Cardiac muscle cell (in vitro differentiated cells and primary cell): ENCODE data around the gene IGF2BP1. TPM values are rescaled to one million over a fixed set of nuclear protein-coding genes. Genes with fewer than 3 reads are reported as not detected.
A peak's percentile ranks its signal among the peaks of the same experiment; 100 is the strongest.
"Not testable (repeated sequence)": the region's sequence is repeated elsewhere in the genome, so short reads cannot be mapped to it uniquely, and the experiment has no call there.

ENCODE experiments used
- DNase-seq, 2 donors: peaks; one replicate each; pipeline versions ENCODE4 v3.0.0 to v3.0.0-alpha.2; 2010 to 2017; ENCODE audit warnings: low read depth in 1 of 2, low spot score in 1 of 2
- H3K27ac ChIP-seq: fragments of 200-600 bp; sonication (generic); 2 replicates; pipeline ENCODE4 v1.5.1; 2016
- H3K27me3 ChIP-seq: fragments of 200-600 bp; sonication (generic); 2 replicates; pipeline ENCODE4 v1.6.0; 2016; ENCODE audit warnings: control low read depth
- H3K36me3 ChIP-seq: fragments of 200-600 bp; sonication (generic); 2 replicates; pipeline ENCODE4 v1.5.1; 2016; ENCODE audit warnings: control low read depth
- H3K4me1 ChIP-seq: fragments of 200-600 bp; sonication (generic); 2 replicates; pipeline ENCODE4 v1.8.1; 2017; ENCODE audit warnings: low read depth, mild to moderate bottlenecking, mixed run types
- H3K4me3 ChIP-seq: fragments of 200-600 bp; sonication (generic); 2 replicates; pipeline ENCODE4 v1.5.1; 2016; ENCODE audit warnings: mild to moderate bottlenecking
- H3K9me3 ChIP-seq: fragments of 200-600 bp; sonication (generic); 2 replicates; pipeline ENCODE4 v1.5.1; 2017; ENCODE audit warnings: low read depth, mild to moderate bottlenecking, control low read depth
- polyA plus RNA-seq: library from polyadenylated mRNA; unstranded; fragments of >200 nt; fragmentation: Nextera tagmentation; extraction: Ambion mirVana; gene quantifications from 2 replicates; pipeline ENCODE4 v1.2.1, GENCODE V29; 2016
- total RNA-seq: library from RNA; depleted of rRNA; stranded (reverse); fragments of >200 nt; gene quantifications from 2 replicates; pipeline ENCODE4 v1.2.3, GENCODE V29; 2016
- TF ChIP-seq, protein P1 (sequence below): IDR thresholded peaks from 2 replicates; pipeline ENCODE4 v1.5.1; 2012; ENCODE audit warnings: low read depth, mild to moderate bottlenecking, low read length

Gene IGF2BP1
- total and polyA plus RNA-seq, 2 experiments from 2014 or later, result 18.7 to 74.0 TPM

GRCh38 chr17:49022391-49022941 lies 25.3 kb downstream of the IGF2BP1 start:
- no peaks in the 10 kb centered on the region for H3K27me3 ChIP-seq
- peaks cover 48% of the 10 kb centered on the region for H3K4me1 ChIP-seq
- H3K36me3 ChIP-seq, result peaks cover 7% of the 10 kb centered on the region
- peak overlapping the region; percentile 98 for H3K27ac ChIP-seq
- TF ChIP-seq, protein P1, sequence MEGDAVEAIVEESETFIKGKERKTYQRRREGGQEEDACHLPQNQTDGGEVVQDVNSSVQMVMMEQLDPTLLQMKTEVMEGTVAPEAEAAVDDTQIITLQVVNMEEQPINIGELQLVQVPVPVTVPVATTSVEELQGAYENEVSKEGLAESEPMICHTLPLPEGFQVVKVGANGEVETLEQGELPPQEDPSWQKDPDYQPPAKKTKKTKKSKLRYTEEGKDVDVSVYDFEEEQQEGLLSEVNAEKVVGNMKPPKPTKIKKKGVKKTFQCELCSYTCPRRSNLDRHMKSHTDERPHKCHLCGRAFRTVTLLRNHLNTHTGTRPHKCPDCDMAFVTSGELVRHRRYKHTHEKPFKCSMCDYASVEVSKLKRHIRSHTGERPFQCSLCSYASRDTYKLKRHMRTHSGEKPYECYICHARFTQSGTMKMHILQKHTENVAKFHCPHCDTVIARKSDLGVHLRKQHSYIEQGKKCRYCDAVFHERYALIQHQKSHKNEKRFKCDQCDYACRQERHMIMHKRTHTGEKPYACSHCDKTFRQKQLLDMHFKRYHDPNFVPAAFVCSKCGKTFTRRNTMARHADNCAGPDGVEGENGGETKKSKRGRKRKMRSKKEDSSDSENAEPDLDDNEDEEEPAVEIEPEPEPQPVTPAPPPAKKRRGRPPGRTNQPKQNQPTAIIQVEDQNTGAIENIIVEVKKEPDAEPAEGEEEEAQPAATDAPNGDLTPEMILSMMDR, result no peak
- no peak overlapping the region for H3K4me3 ChIP-seq
- peak; percentile 84 to 89 for DNase-seq
- H3K9me3 ChIP-seq, result no peaks in the 10 kb centered on the region

DNA sequence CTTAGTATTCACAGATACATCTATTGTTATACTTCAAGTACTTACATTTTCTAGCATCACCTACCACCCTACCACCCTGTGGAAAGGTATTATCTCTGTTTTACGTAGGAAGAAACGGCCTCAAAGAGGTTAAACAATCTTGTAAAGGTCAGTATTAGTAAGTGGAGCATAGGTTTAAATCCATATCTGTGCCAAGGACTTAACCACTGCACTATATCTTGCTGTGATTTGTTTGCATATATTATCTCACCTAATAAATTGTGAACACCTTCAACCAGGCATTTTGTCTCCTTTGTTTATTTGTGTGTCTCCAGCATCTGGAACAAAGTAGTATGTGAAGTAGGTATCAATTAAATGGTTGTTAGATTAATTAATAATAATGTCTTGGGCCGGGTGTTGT lies 27.3 kb downstream of the IGF2BP1 start:
- Histone ChIP-seq H3K27ac (peak overlapping the region; percentile 75), H3K36me3 (peaks cover 17% of the 10 kb centered on the region), H3K4me3 (no peak overlapping the region), H3K9me3 (no peaks in the 10 kb centered on the region), H3K4me1 (peaks cover 31% of the 10 kb centered on the region), H3K27me3 (no peaks in the 10 kb centered on the region)
- TF ChIP-seq, protein P1, result no peak
- no peak for DNase-seq

GRCh38 chr17:49026447-49026846 lies 29.3 kb downstream of the IGF2BP1 start:
- H3K27ac ChIP-seq, result peak overlapping the region; percentile 78
- peaks cover 22% of the 10 kb centered on the region for H3K36me3 ChIP-seq
- not testable (repeated sequence) for H3K4me3 ChIP-seq, H3K9me3 ChIP-seq, DNase-seq, H3K27me3 ChIP-seq
- H3K4me1 ChIP-seq, result peaks cover 17% of the 10 kb centered on the region

GRCh38 chr17:49028271-49028670 lies 31.1 kb downstream of the IGF2BP1 start:
- no peak for DNase-seq

GRCh38 chr17:49029801-49030200 lies 32.6 kb downstream of the IGF2BP1 start:
- H3K4me3 ChIP-seq, result no peak overlapping the region
- no peaks in the 10 kb centered on the region for H3K9me3 ChIP-seq
- H3K36me3 ChIP-seq, result peaks cover 35% of the 10 kb centered on the region
- peak overlapping the region; percentile 65 for H3K27ac ChIP-seq
- peak in 1 of 2 donors; percentile 54 for DNase-seq
- TF ChIP-seq, protein P1, result no peak
- H3K4me1 ChIP-seq, result peaks cover 3% of the 10 kb centered on the region
- no peaks in the 10 kb centered on the region for H3K27me3 ChIP-seq

More at GRCh38 chr17:49028271-49028670, 31.1 kb downstream of the IGF2BP1 start:
- Histone ChIP-seq H3K4me1 (peaks cover 4% of the 10 kb centered on the region), H3K27me3 (no peaks in the 10 kb centered on the region), H3K27ac (peak overlapping the region; percentile 65), H3K9me3 (no peaks in the 10 kb centered on the region), H3K36me3 (peaks cover 28% of the 10 kb centered on the region), H3K4me3 (no peak overlapping the region)
- TF ChIP-seq, protein P1, result no peak

DNA sequence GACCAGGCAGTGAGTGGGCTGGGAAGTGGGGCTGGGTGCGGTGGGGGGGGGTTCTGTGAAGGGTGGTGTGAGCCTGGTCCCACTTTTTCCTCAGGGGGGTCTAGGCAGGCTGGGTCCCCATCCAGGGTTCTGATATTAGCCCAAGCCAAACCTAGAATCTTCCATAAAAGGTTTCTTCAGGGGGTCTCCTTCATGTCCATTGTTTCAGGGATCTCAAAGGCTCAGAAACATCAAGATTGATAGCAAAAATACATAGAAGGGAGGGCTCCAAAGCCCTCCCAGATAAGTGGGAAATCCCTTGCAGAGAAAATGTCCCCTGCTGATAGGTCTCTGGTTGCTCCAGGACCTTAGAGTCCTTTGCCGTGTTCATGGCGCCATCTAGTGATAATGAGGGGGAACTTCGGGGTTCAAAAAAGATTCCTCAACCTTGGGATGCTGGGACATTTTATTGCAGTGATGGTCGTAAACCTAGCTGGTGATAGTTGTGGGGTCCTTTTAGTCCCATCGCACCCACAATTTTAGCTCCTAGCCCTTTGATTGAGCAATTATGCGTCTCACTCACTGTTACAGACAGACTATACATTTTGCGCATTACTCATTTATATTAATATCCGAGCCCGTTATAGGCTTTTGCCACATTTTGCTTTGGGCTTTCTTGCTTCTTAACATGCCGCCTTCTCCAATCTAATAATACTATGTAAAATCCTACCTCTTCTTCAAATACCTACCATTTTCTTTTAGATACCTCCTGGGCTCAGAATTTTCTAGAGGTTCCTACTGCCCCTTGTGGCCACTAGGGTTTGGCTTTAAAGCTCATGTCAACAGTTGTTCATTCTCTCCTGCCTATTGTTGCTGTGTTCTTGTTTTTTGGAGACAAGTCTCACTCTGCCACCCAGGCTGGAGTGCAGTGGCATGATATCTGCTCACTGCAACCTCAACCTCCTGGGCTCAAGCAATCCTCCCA lies 35.1 kb downstream of the IGF2BP1 start:
- no peak overlapping the region for H3K4me3 ChIP-seq
- H3K4me1 ChIP-seq, result peaks cover 3% of the 10 kb centered on the region
- peaks cover 48% of the 10 kb centered on the region for H3K36me3 ChIP-seq
- TF ChIP-seq, protein P1, result peak; percentile 69
- H3K9me3 ChIP-seq, result no peaks in the 10 kb centered on the region
- peak overlapping the region; percentile 72 for H3K27ac ChIP-seq
- no peaks in the 10 kb centered on the region for H3K27me3 ChIP-seq
- peak; percentile 85 to 88 for DNase-seq
